Measurements from ENCODE around the gene GSTO2. TPM values are rescaled to one million over a fixed set of nuclear protein-coding genes. Genes with fewer than 3 reads are reported as not detected.

Gene GSTO2
- total and polyA plus RNA-seq, 10 of the 15 experiments (the other 5 are each of a cell fraction or from before 2014, with no cell fraction given), result 0.16 to 0.86 (median 0.46) TPM

DNA sequence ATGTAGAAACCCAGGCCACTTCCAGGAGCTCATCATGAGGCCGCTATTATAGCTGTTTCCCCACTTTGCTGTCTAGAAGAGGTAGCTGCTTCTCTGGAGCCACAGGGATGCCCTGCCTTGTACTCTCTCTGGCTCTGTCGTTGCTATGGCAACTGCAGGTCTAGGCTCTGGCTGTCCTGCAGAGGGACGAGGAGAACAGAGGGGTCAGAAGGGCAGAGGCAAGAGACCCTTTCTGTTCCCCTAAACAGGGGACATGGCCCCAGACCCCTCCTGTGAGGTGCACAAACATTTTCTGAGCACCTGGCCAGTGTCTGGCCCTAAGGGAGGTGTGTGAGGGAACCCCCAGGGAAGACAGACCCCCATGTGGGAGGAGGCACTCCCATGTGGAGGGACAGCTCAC, 37.9 kb downstream of the GSTO2 start:
- ChIA-PET CTCF (interaction anchor here (1.0 to 13.3 kb wide), 16 partner anchors 8 to 420 kb away, joined by 3 to 419 read pairs (median 10); partner anchors contain the start of genes CFAP58 and ITPRIP), SMC1A (ENCODE audit: uncharacterized antibody, unreplicated experiment) (interaction anchor here (0.8 to 7.3 kb wide), 10 partner anchors 8 to 43 kb away, joined by 3 to 187 read pairs (median 7); partner anchors contain the start of genes CFAP58 and ITPRIP), RAD21 (ENCODE audit: unreplicated experiment) (interaction anchor here (0.6 to 9.0 kb wide), 6 partner anchors 12 to 45 kb away, joined by 3 to 137 read pairs (median 13); partner anchors contain the start of genes CFAP58 and ITPRIP), POLR2A (interaction anchor here (0.9 to 2.3 kb wide), 4 partner anchors 35 to 47 kb away, joined by 3 to 7 read pairs (median 6); partner anchors contain the start of gene CFAP58)
- WGBS (ENCODE audit: insufficient coverage, insufficient replicate concordance, low lambda C conversion rate, missing lambda C conversion rate), result 42% methylated on average over 3 of the region's 3 CpGs
- no peak overlapping the region for H2AFZ ChIP-seq (ENCODE audit: control insufficient read depth, low read depth, low read length)
- no peak for ATAC-seq
- H3K27me3 ChIP-seq (replicated peaks in 1 of 2; ENCODE audit: control insufficient read depth in 2 of 2, insufficient read depth in 2 of 2, low read length in 1 of 2), result no peaks in the 10 kb centered on the region
- peaks cover 0 to 5% of the 10 kb centered on the region in 2 experiments; a peak in 2 of 4 replicates for H3K36me3 ChIP-seq (ENCODE audit: control insufficient read depth in 2 of 2, insufficient read depth in 2 of 2, low read length in 1 of 2)
- H3K9me3 ChIP-seq (replicated peaks; ENCODE audit: control insufficient read depth, insufficient read depth, low read length), result no peaks in the 10 kb centered on the region; the same call in 2 of the 3 replicates
- no peak overlapping the region for H3K27ac ChIP-seq (ENCODE audit: control insufficient read depth, insufficient read depth)
- no TSS peak for BruUV-seq (replicated peaks)
- no peaks in the 10 kb centered on the region for H4K20me1 ChIP-seq (ENCODE audit: control insufficient read depth, insufficient read depth)
- in situ Hi-C loops (cut with MboI), result no loop called here
- H3K4me1 ChIP-seq (ENCODE audit: control insufficient read depth, insufficient read depth, low read length), result peaks cover 26% of the 10 kb centered on the region
- no peak overlapping the region for H3K4me2 ChIP-seq (ENCODE audit: control insufficient read depth, insufficient read depth)
- TF ChIP-seq POLR2AphosphoS2 (IDR thresholded peaks at IDR 0.05; ENCODE audit: low read depth, low read length) (no peak), MTA2 (IDR thresholded peaks at IDR 0.05; ENCODE audit: low read depth) (no peak), HDAC2 (IDR thresholded peaks at IDR 0.05) (no peak), NR2C1 (IDR thresholded peaks at IDR 0.05) (no peak), SMARCA5 (IDR thresholded peaks at IDR 0.05) (no peak)
- H3K4me3 ChIP-seq, result no peak overlapping the region
- H3K9ac ChIP-seq (ENCODE audit: control insufficient read depth, insufficient read depth, low read length), result no peak overlapping the region
- DNase-seq (ENCODE audit: low read depth, low spot score), result no peak
- H3K79me2 ChIP-seq (ENCODE audit: control insufficient read depth, insufficient read depth, low read length), result no peaks in the 10 kb centered on the region
- intact Hi-C loops (cut with micrococcal nuclease; ENCODE audit: unreplicated experiment), result no loop called here
- no peak for FAIRE-seq

All from GM12878 (cell line).